GM12878 (cell line): ENCODE measurements around the gene PLCB2. TPM values are rescaled to one million over a fixed set of nuclear protein-coding genes. Genes with fewer than 3 reads are reported as not detected.

Experiments used
- ATAC-seq: fragments of 200-7000 bp; cut with Tn5 transposase; 3 replicates; pipeline ENCODE4 v1.9.1; 2020; ENCODE audit warnings: mild to moderate bottlenecking, moderate library complexity
- BruUV-seq: library from RNA; stranded (reverse); fragments of 400-500 nt; replicated peaks from 2 replicates; lab custom pipeline; 2021; lab: Mats Ljungman, UMichigan
- CTCF ChIA-PET: fragments of 300-600 bp; sonication (Branson Sonifier 250); formaldehyde crosslinking; extraction: SDS; loops from one replicate; lab custom pipeline; 2021; ENCODE audit warnings: inconsistent platforms; lab: Yijun Ruan, JAX
- POLR2A ChIA-PET: fragments of 350-600 bp; formaldehyde crosslinking; extraction: SDS; loops from one replicate; lab custom pipeline; 2021; ENCODE audit warnings: inconsistent platforms; lab: Charles Lee
- RAD21 ChIA-PET: fragments of 300-600 bp; sonication (Branson Sonifier 250); formaldehyde crosslinking; loops from one replicate; lab custom pipeline; 2023; ENCODE audit warnings: antibody characterized with exemption; ENCODE audit not compliant: unreplicated experiment; lab: Charles Lee
- SMC1A ChIA-PET: fragments of 300-600 bp; sonication (Branson Sonifier 250); formaldehyde crosslinking; loops from one replicate; lab custom pipeline; 2023; ENCODE audit not compliant: unreplicated experiment, uncharacterized antibody; lab: Charles Lee
- DNase-seq: peaks from one replicate; pipeline ENCODE4 v3.0.0-alpha.2; 2011; ENCODE audit warnings: low read depth, low spot score
- FAIRE-seq: peaks from 3 replicates; lab custom pipeline; 2011; peaks lifted over from hg19 to GRCh38; lab: Jason Lieb, UNC
- H2AFZ ChIP-seq: 2 replicates; pipeline ENCODE4 v1.6.0; 2011; ENCODE audit warnings: low read depth, low read length, control low read depth; ENCODE audit not compliant: control insufficient read depth
- H3K27ac ChIP-seq: 2 replicates; pipeline ENCODE4 v1.5.1; 2011; ENCODE audit warnings: control low read depth; ENCODE audit not compliant: control insufficient read depth, insufficient read depth
- H3K27me3 ChIP-seq, 2 experiments: replicated peaks in 1 of 2; 2 replicates each; pipeline versions ENCODE4 v1.6.0 to v1.6.1; 2011; ENCODE audit warnings: low read length in 1 of 2; ENCODE audit not compliant: control insufficient read depth in 2 of 2, insufficient read depth in 2 of 2
- H3K36me3 ChIP-seq, 2 experiments: 2 replicates each; pipeline ENCODE4 v1.5.1; 2011; ENCODE audit warnings: low read length in 1 of 2; ENCODE audit not compliant: control insufficient read depth in 2 of 2, insufficient read depth in 2 of 2
- H3K4me1 ChIP-seq: 2 replicates; pipeline ENCODE4 v1.6.1; 2011; ENCODE audit warnings: mild to moderate bottlenecking, low read length, moderate library complexity, mixed read lengths; ENCODE audit not compliant: control insufficient read depth, insufficient read depth
- H3K4me2 ChIP-seq: 2 replicates; pipeline ENCODE4 v1.6.0; 2011; ENCODE audit warnings: control low read depth; ENCODE audit not compliant: control insufficient read depth, insufficient read depth
- H3K4me3 ChIP-seq: fragments of 200-600 bp; sonication (generic); 2 replicates; pipeline ENCODE4 v1.5.1; 2016
- H3K79me2 ChIP-seq: 2 replicates; pipeline ENCODE4 v1.6.0; 2011; ENCODE audit warnings: low read length; ENCODE audit not compliant: control insufficient read depth, insufficient read depth
- H3K9ac ChIP-seq: 2 replicates; pipeline ENCODE4 v1.8.0; 2011; ENCODE audit warnings: low read length, control low read depth, mixed read lengths; ENCODE audit not compliant: control insufficient read depth, insufficient read depth
- H3K9me3 ChIP-seq: replicated peaks from 3 replicates; pipeline ENCODE4 v1.5.1; 2011; ENCODE audit warnings: mild to moderate bottlenecking, low read length; ENCODE audit not compliant: control insufficient read depth, insufficient read depth
- H4K20me1 ChIP-seq: 2 replicates; pipeline ENCODE4 v1.6.0; 2011; ENCODE audit not compliant: control insufficient read depth, insufficient read depth
- WGBS: methylation state at CpG from one replicate; pipeline ENCODE4 v1.1.6; 2016; ENCODE audit warnings: low lambda C conversion rate; ENCODE audit not compliant: insufficient replicate concordance, insufficient coverage; ENCODE audit errors: missing lambda C conversion rate; 5-methylcytosine and 5-hydroxymethylcytosine counted together
- in situ Hi-C: fragments of 300-500 bp; cut with MboI; formaldehyde crosslinking; loops from 9 replicates; pipeline ENCODE4 v1.14.3; 2018; ENCODE audit warnings: mixed read lengths
- intact Hi-C: fragments of 100-400 bp; cut with micrococcal nuclease; formaldehyde crosslinking; loops from one replicate; pipeline ENCODE4 v1.14.2; 2022; ENCODE audit not compliant: unreplicated experiment
- polyA plus RNA-seq, 11 experiments: library from polyadenylated mRNA; depleted of rRNA in 4 of 11; unstranded in 6 of 11; stranded (reverse) in 5 of 11; fragments of >200 nt; fragmentation: Nextera tagmentation in 4 of 11; fragmentation: Illumina TruSeq in 1 of 11; extraction: Ambion mirVana in 4 of 11; extraction: Trizol in 1 of 11; gene quantifications; 1 replicate in 1 of 11; 2 replicates in 10 of 11; pipeline versions ENCODE4 v1.2.1 to v1.2.3, GENCODE V29; 2011 to 2016; ENCODE audit warnings: inconsistent platforms in 2 of 11, missing spikeins in 2 of 11, low read depth in 1 of 11
- total RNA-seq, 4 experiments: library from RNA; depleted of rRNA in 3 of 4; stranded (reverse); fragments of >200 nt in 3 of 4; fragmentation: Illumina TruSeq in 1 of 4; extraction: Trizol in 1 of 4; gene quantifications; 2 replicates each; pipeline versions ENCODE4 v1.2.1 to v1.2.3, GENCODE V29; 2013 to 2021
- TF ChIP-seq, protein P1 (sequence below): IDR thresholded peaks from 2 replicates; pipeline ENCODE4 v1.6.1; 2011; ENCODE audit warnings: borderline replicate concordance, low read depth, mild to moderate bottlenecking, moderate library complexity, mixed read lengths, low read length; ENCODE audit not compliant: insufficient read depth; ENCODE audit errors: extremely low read length
- TF ChIP-seq, protein P2 (sequence below): fragments of 450-650 bp; formaldehyde crosslinking; IDR thresholded peaks from 2 replicates; pipeline ENCODE4 v1.5.0; 2022; ENCODE audit warnings: mild to moderate bottlenecking, missing genetic modification characterization
- TF ChIP-seq, protein P3 (sequence below): fragments of 450-650 bp; IDR thresholded peaks from 2 replicates; pipeline ENCODE4 v1.6.1; 2017; ENCODE audit warnings: antibody characterized with exemption, mild to moderate bottlenecking, moderate library complexity

Gene PLCB2
- total and polyA plus RNA-seq, 10 of the 15 experiments (the other 5 are each of a cell fraction or from before 2014, with no cell fraction given), result 1.2 to 39.4 (median 10.7) TPM

DNA sequence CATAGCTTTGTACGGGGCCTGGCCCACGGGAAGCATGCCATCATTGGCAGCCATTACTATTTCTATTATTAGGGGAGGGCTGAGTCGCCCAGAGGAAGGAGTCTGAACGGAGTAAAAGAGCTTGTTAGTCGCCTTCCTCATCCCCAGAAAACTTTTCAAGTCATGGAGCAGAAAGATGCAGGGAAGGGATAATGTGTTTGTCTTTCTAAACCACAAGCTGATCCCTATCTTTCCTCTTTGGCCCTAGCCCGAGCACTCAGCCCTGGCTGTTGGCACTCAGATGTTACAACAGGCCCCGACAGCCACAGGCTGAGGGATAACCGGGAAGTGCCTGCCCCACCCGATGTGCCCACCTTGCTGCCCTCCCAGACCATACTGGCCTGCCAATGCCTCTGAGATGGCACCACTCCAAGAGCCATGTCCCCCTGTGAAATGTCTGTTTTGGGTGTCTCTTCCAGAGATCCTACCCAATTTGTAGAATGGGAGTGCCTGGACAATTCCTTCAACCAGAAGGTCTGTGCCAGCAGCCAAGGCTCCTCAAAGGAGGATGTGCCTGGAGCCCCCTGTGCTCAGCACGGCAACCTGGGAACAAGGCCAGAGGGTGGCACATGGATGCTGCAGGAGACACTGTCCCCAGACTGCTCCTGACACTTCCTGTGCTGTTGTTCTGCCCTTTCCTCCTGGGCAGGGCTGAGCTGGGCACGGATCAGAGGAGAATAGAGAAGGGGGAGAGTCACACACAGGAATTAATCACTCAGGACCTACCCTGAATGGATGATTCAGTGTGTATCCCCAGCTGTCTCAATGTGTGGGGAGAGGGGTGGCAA is 58.0 kb downstream of the PLCB2 start:
- ATAC-seq (no peak), FAIRE-seq (no peak), DNase-seq (no peak)
- Histone ChIP-seq H3K4me2 (no peak overlapping the region), H3K36me3 (no peaks in the 10 kb centered on the region), H3K9me3 (no peaks in the 10 kb centered on the region), H3K27me3 (peaks cover 0 to 9% of the 10 kb centered on the region in 2 experiments; a peak in 3 of 4 replicates), H2AFZ (no peak overlapping the region), H3K4me3 (no peak overlapping the region), H3K27ac (no peak overlapping the region), H3K79me2 (no peaks in the 10 kb centered on the region), H3K9ac (no peak overlapping the region), H4K20me1 (no peaks in the 10 kb centered on the region), H3K4me1 (no peaks in the 10 kb centered on the region)
- POLR2A ChIA-PET, result no interaction called here
- RAD21 ChIA-PET, result interaction anchor here (0.8 kb wide), 1 partner anchor 25 kb away, joined by 3 read pairs; no protein-coding TSS in a partner anchor
- intact Hi-C loops, result no loop called here
- WGBS, result 19% methylated on average over 10 of the region's 11 CpGs
- SMC1A ChIA-PET, result no interaction called here
- in situ Hi-C loops, result no loop called here
- CTCF ChIA-PET, result interaction anchor here (0.7 to 2.1 kb wide), 2 partner anchors 32 to 213 kb away, joined by 3 to 10 read pairs; no protein-coding TSS in a partner anchor
- BruUV-seq, result no TSS peak
- TF ChIP-seq, protein P1, sequence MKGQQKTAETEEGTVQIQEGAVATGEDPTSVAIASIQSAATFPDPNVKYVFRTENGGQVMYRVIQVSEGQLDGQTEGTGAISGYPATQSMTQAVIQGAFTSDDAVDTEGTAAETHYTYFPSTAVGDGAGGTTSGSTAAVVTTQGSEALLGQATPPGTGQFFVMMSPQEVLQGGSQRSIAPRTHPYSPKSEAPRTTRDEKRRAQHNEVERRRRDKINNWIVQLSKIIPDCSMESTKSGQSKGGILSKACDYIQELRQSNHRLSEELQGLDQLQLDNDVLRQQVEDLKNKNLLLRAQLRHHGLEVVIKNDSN, result no peak
- TF ChIP-seq, protein P2, sequence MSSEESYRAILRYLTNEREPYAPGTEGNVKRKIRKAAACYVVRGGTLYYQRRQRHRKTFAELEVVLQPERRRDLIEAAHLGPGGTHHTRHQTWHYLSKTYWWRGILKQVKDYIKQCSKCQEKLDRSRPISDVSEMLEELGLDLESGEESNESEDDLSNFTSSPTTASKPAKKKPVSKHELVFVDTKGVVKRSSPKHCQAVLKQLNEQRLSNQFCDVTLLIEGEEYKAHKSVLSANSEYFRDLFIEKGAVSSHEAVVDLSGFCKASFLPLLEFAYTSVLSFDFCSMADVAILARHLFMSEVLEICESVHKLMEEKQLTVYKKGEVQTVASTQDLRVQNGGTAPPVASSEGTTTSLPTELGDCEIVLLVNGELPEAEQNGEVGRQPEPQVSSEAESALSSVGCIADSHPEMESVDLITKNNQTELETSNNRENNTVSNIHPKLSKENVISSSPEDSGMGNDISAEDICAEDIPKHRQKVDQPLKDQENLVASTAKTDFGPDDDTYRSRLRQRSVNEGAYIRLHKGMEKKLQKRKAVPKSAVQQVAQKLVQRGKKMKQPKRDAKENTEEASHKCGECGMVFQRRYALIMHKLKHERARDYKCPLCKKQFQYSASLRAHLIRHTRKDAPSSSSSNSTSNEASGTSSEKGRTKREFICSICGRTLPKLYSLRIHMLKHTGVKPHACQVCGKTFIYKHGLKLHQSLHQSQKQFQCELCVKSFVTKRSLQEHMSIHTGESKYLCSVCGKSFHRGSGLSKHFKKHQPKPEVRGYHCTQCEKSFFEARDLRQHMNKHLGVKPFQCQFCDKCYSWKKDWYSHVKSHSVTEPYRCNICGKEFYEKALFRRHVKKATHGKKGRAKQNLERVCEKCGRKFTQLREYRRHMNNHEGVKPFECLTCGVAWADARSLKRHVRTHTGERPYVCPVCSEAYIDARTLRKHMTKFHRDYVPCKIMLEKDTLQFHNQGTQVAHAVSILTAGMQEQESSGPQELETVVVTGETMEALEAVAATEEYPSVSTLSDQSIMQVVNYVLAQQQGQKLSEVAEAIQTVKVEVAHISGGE, result no peak
- TF ChIP-seq, protein P3, sequence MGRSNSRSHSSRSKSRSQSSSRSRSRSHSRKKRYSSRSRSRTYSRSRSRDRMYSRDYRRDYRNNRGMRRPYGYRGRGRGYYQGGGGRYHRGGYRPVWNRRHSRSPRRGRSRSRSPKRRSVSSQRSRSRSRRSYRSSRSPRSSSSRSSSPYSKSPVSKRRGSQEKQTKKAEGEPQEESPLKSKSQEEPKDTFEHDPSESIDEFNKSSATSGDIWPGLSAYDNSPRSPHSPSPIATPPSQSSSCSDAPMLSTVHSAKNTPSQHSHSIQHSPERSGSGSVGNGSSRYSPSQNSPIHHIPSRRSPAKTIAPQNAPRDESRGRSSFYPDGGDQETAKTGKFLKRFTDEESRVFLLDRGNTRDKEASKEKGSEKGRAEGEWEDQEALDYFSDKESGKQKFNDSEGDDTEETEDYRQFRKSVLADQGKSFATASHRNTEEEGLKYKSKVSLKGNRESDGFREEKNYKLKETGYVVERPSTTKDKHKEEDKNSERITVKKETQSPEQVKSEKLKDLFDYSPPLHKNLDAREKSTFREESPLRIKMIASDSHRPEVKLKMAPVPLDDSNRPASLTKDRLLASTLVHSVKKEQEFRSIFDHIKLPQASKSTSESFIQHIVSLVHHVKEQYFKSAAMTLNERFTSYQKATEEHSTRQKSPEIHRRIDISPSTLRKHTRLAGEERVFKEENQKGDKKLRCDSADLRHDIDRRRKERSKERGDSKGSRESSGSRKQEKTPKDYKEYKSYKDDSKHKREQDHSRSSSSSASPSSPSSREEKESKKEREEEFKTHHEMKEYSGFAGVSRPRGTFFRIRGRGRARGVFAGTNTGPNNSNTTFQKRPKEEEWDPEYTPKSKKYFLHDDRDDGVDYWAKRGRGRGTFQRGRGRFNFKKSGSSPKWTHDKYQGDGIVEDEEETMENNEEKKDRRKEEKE, result no peak
